Measurements from ENCODE around the gene PHACTR3. TPM values are rescaled to one million over a fixed set of nuclear protein-coding genes. Genes with fewer than 3 reads are reported as not detected.

PHACTR3 gene
- total RNA-seq, 1 donor from 2014 or later, result 22.3 TPM

DNA sequence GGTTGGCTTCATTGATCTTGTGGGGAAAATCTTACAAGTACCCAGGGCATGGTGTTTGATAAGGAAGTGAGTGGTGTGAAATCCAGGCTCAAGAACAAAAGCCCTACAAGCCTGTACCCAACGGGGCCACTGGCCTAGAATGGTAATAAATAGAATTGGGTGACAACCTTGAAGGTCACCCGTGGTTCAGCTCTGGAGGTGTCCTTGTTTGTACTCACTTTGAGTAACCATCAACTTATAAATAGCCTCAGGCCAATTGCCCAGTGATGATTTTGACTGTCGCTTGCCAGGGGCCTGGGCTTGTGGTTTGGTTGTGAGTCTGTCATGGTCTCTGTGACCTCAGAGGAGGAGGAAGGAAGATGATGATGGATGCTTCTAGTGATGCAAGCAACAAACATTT is 87.8 kb downstream of the PHACTR3 start:
- Mint-ChIP-seq H3K27me3 (ENCODE audit: low read depth) (peaks cover 82% of the 10 kb centered on the region), H3K4me3 (no peak overlapping the region), H3K36me3 (ENCODE audit: low read depth) (no peaks in the 10 kb centered on the region), H3K27ac (ENCODE audit: unreplicated experiment) (no peak overlapping the region), H3K9me3 (no peaks in the 10 kb centered on the region), H3K4me1 (peaks cover 11% of the 10 kb centered on the region)
- DNase-seq (ENCODE audit: low read depth, low spot score), result no peak
- TF ChIP-seq, protein P1, sequence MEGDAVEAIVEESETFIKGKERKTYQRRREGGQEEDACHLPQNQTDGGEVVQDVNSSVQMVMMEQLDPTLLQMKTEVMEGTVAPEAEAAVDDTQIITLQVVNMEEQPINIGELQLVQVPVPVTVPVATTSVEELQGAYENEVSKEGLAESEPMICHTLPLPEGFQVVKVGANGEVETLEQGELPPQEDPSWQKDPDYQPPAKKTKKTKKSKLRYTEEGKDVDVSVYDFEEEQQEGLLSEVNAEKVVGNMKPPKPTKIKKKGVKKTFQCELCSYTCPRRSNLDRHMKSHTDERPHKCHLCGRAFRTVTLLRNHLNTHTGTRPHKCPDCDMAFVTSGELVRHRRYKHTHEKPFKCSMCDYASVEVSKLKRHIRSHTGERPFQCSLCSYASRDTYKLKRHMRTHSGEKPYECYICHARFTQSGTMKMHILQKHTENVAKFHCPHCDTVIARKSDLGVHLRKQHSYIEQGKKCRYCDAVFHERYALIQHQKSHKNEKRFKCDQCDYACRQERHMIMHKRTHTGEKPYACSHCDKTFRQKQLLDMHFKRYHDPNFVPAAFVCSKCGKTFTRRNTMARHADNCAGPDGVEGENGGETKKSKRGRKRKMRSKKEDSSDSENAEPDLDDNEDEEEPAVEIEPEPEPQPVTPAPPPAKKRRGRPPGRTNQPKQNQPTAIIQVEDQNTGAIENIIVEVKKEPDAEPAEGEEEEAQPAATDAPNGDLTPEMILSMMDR (conservative IDR thresholded peaks at IDR 0.05), result no peak

DNA sequence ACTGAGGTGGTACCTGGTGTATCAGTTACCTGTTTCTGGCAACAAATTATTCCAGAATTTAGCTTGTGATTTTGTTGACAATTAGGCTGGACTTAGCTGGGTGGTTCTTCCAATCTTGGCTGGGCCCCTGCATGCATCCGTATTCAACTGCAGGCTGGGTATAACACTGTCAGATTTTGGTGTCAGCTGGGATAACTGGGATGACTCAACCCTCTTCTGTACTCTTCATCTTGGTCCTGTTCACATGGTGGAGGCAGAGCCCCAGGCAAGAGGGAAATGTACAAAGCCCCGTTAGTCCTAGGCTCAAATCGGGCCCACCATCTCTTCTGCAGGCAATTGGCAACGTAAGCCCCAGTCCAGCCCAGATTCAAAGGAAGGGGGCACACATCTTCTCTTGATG is 89.2 kb downstream of the PHACTR3 start:
- peaks cover 9% of the 10 kb centered on the region for H3K4me1 Mint-ChIP-seq
- TF ChIP-seq, protein P1 (conservative IDR thresholded peaks at IDR 0.05), result no peak
- H3K9me3 Mint-ChIP-seq, result no peaks in the 10 kb centered on the region
- no peak for DNase-seq (ENCODE audit: low read depth, low spot score)
- no peak overlapping the region for H3K4me3 Mint-ChIP-seq
- H3K36me3 Mint-ChIP-seq (ENCODE audit: low read depth), result no peaks in the 10 kb centered on the region
- no peak overlapping the region for H3K27ac Mint-ChIP-seq (ENCODE audit: unreplicated experiment)
- peaks cover 92% of the 10 kb centered on the region for H3K27me3 Mint-ChIP-seq (ENCODE audit: low read depth)

- Mint-ChIP-seq H3K27me3 (ENCODE audit: low read depth) (peaks cover 95% of the 10 kb centered on the region), H3K36me3 (ENCODE audit: low read depth) (no peaks in the 10 kb centered on the region), H3K27ac (ENCODE audit: unreplicated experiment) (no peak overlapping the region), H3K4me3 (no peak overlapping the region), H3K4me1 (peaks cover 6% of the 10 kb centered on the region), H3K9me3 (no peaks in the 10 kb centered on the region)
- TF ChIP-seq, protein P1 (conservative IDR thresholded peaks at IDR 0.05), result no peak
- DNase-seq (ENCODE audit: low read depth, low spot score), result no peak
Measured at GRCh38 chr20:59696476-59696875, 92.1 kb downstream of the PHACTR3 start.

DNA sequence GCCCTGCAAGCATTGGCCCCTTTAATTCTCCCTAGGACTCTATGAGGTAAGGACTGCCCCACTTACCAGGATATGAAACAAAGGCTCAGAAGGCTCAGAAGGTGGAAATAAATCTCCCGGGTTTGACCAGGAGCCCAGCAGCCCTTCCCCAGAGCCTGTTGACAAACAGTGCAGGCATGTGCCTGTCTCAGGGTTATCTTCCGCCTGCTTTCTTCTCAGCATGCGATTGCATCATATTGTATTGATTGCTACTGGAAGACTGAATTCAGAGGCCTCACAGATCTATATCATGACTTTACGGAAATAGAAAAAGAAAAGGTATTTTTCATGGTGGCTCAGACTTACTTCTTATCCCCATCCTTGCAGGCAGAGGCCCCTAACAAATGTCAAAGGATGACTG is 92.7 kb downstream of the PHACTR3 start:
- H3K4me1 Mint-ChIP-seq, result peaks cover 6% of the 10 kb centered on the region
- no peak overlapping the region for H3K4me3 Mint-ChIP-seq
- H3K36me3 Mint-ChIP-seq (ENCODE audit: low read depth), result no peaks in the 10 kb centered on the region
- DNase-seq (ENCODE audit: low read depth, low spot score), result no peak
- no peak overlapping the region for H3K27ac Mint-ChIP-seq (ENCODE audit: unreplicated experiment)
- H3K27me3 Mint-ChIP-seq (ENCODE audit: low read depth), result peaks cover 95% of the 10 kb centered on the region
- TF ChIP-seq, protein P1 (conservative IDR thresholded peaks at IDR 0.05), result no peak
- H3K9me3 Mint-ChIP-seq, result no peaks in the 10 kb centered on the region

DNA sequence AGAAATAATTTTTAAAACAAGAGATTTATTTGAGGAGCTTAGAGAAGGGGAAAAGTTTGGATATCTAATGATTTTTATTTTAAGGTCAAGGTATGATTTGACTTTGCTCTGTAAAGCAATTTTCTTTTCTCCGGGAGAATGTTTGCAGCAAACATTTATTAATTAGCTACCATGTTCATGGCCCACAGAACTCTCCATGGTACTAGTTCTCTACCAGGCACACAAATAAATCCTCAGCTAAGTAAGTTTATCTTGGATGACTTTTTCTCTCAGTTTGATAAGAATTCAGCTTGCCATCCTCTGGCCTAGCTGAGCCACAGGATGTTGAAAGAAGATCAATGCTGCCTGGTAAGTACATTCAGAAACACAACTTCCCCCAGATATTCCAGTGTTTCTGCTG is 94.3 kb downstream of the PHACTR3 start:
- peaks cover 6% of the 10 kb centered on the region for H3K4me1 Mint-ChIP-seq
- no peaks in the 10 kb centered on the region for H3K36me3 Mint-ChIP-seq (ENCODE audit: low read depth)
- no peaks in the 10 kb centered on the region for H3K9me3 Mint-ChIP-seq
- no peak overlapping the region for H3K4me3 Mint-ChIP-seq
- H3K27ac Mint-ChIP-seq (ENCODE audit: unreplicated experiment), result no peak overlapping the region
- peaks cover 97% of the 10 kb centered on the region for H3K27me3 Mint-ChIP-seq (ENCODE audit: low read depth)
- no peak for DNase-seq (ENCODE audit: low read depth, low spot score)
- TF ChIP-seq, protein P1 (conservative IDR thresholded peaks at IDR 0.05), result no peak

DNA sequence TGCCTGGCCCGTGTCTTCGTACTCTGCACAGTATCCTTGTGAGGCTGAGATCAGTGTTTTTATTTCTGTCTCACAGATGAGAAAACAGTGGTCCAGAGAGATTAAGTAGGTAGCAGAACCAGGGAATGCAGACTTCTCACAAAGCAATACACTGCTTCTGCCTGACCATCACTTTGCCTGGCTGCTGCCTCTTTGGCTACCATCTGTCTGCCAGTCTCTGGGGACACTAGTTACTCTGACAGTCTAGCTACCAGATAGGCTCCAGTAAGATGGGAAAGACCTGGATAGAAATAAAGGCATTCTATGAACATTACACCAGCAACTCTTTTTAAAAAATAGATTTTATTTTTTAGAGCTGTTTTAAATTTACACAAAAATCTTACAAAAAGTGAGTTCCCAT is 96.9 kb downstream of the PHACTR3 start:
- Mint-ChIP-seq H3K36me3 (ENCODE audit: low read depth) (no peaks in the 10 kb centered on the region), H3K27ac (ENCODE audit: unreplicated experiment) (no peak overlapping the region), H3K9me3 (no peaks in the 10 kb centered on the region), H3K27me3 (ENCODE audit: low read depth) (peaks cover 93% of the 10 kb centered on the region), H3K4me1 (peaks cover 1% of the 10 kb centered on the region), H3K4me3 (no peak overlapping the region)
- TF ChIP-seq, protein P1 (conservative IDR thresholded peaks at IDR 0.05), result no peak
- DNase-seq (ENCODE audit: low read depth, low spot score), result no peak
